Measurements from ENCODE around the gene MAGEA10. TPM values are rescaled to one million over a fixed set of nuclear protein-coding genes. Genes with fewer than 3 reads are reported as not detected.
"Not testable (repeated sequence)": the region's sequence is repeated elsewhere in the genome, so short reads cannot be mapped to it uniquely, and the experiment has no call there.

The MAGEA10 gene
- total RNA-seq, 2 experiments from 2014 or later: not detected

- POLR2A ChIA-PET: no interaction called here
- no peak for ATAC-seq (ENCODE audit: low read depth)
- no peak overlapping the region for H3K27ac Mint-ChIP-seq
- H3K36me3 Mint-ChIP-seq: no peaks in the 10 kb centered on the region
- H3K9me3 Mint-ChIP-seq: no peaks in the 10 kb centered on the region
- no peak for DNase-seq
- H3K27me3 Mint-ChIP-seq: no peaks in the 10 kb centered on the region
- no peak overlapping the region for H3K4me3 Mint-ChIP-seq
- no peaks in the 10 kb centered on the region for H3K4me1 Mint-ChIP-seq
These were observed 2.1 kb downstream of the MAGEA10 start for GRCh38 chrX:152136312-152136711.

GRCh38 chrX:152131525-152131924 is 6.9 kb downstream of the MAGEA10 start:
- Mint-ChIP-seq H3K4me3 (no peak overlapping the region), H3K27me3 (no peaks in the 10 kb centered on the region), H3K27ac (no peak overlapping the region), H3K36me3 (no peaks in the 10 kb centered on the region), H3K9me3 (no peaks in the 10 kb centered on the region), H3K4me1 (no peaks in the 10 kb centered on the region)
- POLR2A ChIA-PET: no interaction called here
- ATAC-seq (ENCODE audit: low read depth) (no peak), DNase-seq (no peak)

GRCh38 chrX:152129069-152129844 is 9.1 kb downstream of the MAGEA10 start:
- H3K27ac Mint-ChIP-seq; H3K27me3 Mint-ChIP-seq; H3K4me3 Mint-ChIP-seq; H3K36me3 Mint-ChIP-seq; ATAC-seq (ENCODE audit: low read depth); POLR2A ChIA-PET; DNase-seq; H3K9me3 Mint-ChIP-seq; H3K4me1 Mint-ChIP-seq: not testable (repeated sequence)

- no peak overlapping the region for H3K4me3 Mint-ChIP-seq
- no peaks in the 10 kb centered on the region for H3K9me3 Mint-ChIP-seq
- no peak for ATAC-seq (ENCODE audit: low read depth)
- no peaks in the 10 kb centered on the region for H3K36me3 Mint-ChIP-seq
- POLR2A ChIA-PET: no interaction called here
- no peaks in the 10 kb centered on the region for H3K27me3 Mint-ChIP-seq
- no peak for DNase-seq
- no peaks in the 10 kb centered on the region for H3K4me1 Mint-ChIP-seq
- no peak overlapping the region for H3K27ac Mint-ChIP-seq
These were observed 21.1 kb downstream of the MAGEA10 start for GRCh38 chrX:152117305-152117704.

GRCh38 chrX:152108527-152108926 is 29.9 kb downstream of the MAGEA10 start:
- Mint-ChIP-seq H3K4me1 (no peaks in the 10 kb centered on the region), H3K9me3 (no peaks in the 10 kb centered on the region), H3K27ac (no peak overlapping the region), H3K27me3 (no peaks in the 10 kb centered on the region), H3K36me3 (no peaks in the 10 kb centered on the region), H3K4me3 (no peak overlapping the region)
- POLR2A ChIA-PET: no interaction called here
- DNase-seq (no peak), ATAC-seq (ENCODE audit: low read depth) (no peak)

- Mint-ChIP-seq H3K9me3 (no peaks in the 10 kb centered on the region), H3K4me3 (no peak overlapping the region), H3K4me1 (no peaks in the 10 kb centered on the region), H3K36me3 (no peaks in the 10 kb centered on the region), H3K27me3 (no peaks in the 10 kb centered on the region), H3K27ac (no peak overlapping the region)
- ATAC-seq (ENCODE audit: low read depth) (no peak), DNase-seq (no peak)
- POLR2A ChIA-PET: no interaction called here
These were observed 34.5 kb downstream of the MAGEA10 start for GRCh38 chrX:152103866-152104265.

- Mint-ChIP-seq H3K27me3 (no peaks in the 10 kb centered on the region), H3K4me1 (no peaks in the 10 kb centered on the region), H3K27ac (no peak overlapping the region), H3K36me3 (no peaks in the 10 kb centered on the region), H3K4me3 (no peak overlapping the region), H3K9me3 (no peaks in the 10 kb centered on the region)
- no peak for ATAC-seq (ENCODE audit: low read depth)
- POLR2A ChIA-PET: no interaction called here
- DNase-seq: no peak
These were observed 52.2 kb downstream of the MAGEA10 start for GRCh38 chrX:152086141-152086540.

Other genes with a start within 250 kb of the MAGEA10 start
- gene MAGEA4, start 225.7 kb downstream of the MAGEA10 start, total RNA-seq: not detected
- gene GABRE, start 163.9 kb downstream of the MAGEA10 start, total RNA-seq: not detected

All from activated naive CD8-positive, alpha-beta T cell treated with anti-CD3 and anti-CD28 coated beads, Interleukin-2, amount 10 ng/mL, durations not matched to agents 7 days and 5 days (primary cell).